NCI-H748 treated with DMSO at 0.1 percent for 48 hours (cell line): ENCODE measurements around the gene TAPBP.
"Not testable (repeated sequence)": the region's sequence is repeated elsewhere in the genome, so short reads cannot be mapped to it uniquely, and the experiment has no call there.

ENCODE experiments used
- DNase-seq: peaks from one replicate; lab custom pipeline; 2025; lab: John Stamatoyannopoulos, UW

TAPBP gene

GRCh38 chr6:33313709-33314514, at the start of gene TAPBP:
TAPBP (minus strand) TSS chr6:33314078; CDS start chr6:33314041, 37 bp downstream.
- peak; percentile 68 for DNase-seq

- not testable (repeated sequence) for DNase-seq
Observed at GRCh38 chr6:33363486-33363885, 49.6 kb upstream of the TAPBP start.

DNA sequence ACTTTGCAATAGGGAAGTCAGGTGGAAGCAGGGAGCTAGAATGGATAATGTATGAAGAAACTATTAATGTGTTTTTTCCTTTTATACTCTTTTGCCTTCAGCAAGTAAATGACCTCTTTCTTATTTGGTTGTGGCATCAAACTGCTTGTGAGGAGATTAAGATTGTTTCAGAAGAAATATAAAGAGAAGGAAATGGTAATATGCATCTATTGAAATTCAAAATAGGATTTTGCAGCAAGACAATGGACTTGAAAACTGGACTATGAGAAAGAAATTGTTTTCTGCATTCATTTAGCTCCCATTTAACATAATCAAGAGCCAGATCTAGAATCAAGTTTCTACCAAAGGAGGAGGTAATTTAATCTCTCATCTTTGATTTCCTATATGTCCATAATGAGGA, 45.5 kb upstream of the TAPBP start:
- DNase-seq, result no peak

- DNase-seq, result not testable (repeated sequence)
Observed at GRCh38 chr6:33357160-33357871, 43.4 kb upstream of the TAPBP start.

GRCh38 chr6:33356295-33356694, 42.4 kb upstream of the TAPBP start:
- no peak for DNase-seq

DNA sequence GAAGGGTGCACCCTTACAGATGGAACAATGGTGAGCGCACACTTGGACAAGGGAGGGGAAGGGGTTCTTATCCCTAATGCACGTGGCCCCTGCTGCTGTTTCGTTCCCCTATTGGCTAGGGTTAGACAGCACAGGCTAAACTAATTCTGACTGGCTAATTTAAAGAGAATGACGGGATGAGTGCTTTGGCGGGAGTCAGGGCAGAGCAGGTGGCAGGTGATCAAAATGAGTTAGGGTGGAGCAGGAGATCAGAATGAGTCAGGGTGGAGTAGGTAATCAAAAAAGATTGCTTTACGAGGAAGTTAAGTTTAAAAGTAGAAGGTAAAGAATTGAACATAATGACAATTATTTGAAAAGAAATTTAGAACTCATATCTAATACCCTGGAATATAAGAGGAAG, 42.0 kb upstream of the TAPBP start:
- not testable (repeated sequence) for DNase-seq

DNA sequence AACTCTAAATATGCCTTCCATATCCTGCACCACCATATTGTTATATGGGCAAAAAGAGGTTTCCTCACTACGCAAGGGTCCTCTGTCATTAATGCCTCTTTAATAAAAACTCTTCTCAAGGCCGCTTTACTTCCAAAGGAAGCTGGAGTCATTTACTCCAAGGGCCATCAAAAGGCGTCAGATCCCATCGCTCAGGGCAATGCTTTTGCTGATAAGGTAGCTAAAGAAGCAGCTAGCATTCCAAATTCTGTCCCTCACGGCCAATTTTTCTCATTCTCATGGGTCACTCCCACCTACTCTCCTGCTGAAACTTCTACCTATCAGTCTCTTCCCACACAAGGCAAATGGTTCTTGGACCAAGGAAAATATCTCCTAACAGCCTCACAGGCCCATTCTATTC, 33.9 kb upstream of the TAPBP start:
- DNase-seq, result no peak

DNA sequence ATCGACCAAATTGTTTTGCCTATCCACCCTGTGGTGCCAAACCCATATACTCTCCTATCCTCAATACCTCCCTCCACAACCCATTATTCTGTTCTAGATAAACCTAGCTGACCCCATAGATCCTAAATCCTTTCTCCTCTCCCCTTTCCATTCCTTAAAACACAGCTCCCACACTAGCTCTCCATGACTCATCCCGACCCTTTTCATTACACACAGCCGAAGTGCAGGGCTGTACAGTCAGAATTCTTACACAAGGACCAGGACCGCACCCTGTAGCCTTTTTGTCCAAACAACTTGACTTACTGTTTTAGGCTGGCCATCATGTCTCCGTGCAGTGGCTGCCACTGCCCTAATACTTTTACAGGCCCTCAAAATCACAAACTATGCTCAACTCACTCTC, 33.1 kb upstream of the TAPBP start:
- DNase-seq, result not testable (repeated sequence)

DNA sequence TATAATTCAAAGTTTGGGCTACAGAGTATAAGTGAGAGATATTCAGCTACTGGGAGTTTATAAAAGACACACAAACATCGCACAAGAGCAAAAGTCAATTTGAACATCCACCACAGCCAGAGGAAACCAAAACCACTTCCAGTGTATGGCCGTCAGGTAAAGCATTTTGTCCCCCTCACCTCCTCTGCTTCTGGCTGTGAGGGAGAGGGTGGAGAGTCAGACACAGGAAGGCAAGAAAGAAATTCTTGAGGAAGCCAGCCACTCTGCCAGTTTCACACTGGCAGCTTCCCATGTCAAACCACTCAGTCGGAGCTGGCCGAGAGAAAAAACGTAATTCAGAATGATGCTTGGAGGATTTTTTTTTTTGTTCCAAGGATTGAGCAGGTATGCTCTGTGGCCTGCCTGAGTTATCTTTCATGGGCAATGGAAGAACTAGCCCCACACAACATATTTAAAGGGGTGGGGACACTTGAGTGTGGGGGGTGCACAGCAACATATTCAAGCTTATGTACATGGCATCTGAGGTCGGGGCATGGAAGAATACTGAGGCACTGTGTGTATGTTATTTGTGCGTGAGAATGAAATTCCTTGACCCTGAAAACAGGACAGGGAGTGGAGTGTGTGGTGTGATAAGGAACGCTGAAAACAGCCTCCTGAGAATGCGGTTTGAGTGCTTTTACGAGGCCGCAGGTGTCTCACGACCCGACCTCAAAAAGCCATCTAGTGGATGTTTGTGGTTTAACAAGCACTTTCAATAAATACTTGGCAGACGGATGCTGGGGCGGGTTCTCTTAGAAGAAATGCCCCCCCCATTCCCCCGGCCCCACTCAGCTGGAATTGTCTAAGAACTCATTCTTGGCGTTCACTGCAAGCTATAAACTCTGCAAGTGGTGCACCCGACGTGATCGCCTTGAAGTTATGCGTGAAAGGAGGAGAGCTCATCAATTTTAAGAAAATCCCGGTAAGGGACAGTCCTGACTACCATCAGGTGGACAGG, 31.1 kb upstream of the TAPBP start:
- peak; percentile 69 for DNase-seq

DNA sequence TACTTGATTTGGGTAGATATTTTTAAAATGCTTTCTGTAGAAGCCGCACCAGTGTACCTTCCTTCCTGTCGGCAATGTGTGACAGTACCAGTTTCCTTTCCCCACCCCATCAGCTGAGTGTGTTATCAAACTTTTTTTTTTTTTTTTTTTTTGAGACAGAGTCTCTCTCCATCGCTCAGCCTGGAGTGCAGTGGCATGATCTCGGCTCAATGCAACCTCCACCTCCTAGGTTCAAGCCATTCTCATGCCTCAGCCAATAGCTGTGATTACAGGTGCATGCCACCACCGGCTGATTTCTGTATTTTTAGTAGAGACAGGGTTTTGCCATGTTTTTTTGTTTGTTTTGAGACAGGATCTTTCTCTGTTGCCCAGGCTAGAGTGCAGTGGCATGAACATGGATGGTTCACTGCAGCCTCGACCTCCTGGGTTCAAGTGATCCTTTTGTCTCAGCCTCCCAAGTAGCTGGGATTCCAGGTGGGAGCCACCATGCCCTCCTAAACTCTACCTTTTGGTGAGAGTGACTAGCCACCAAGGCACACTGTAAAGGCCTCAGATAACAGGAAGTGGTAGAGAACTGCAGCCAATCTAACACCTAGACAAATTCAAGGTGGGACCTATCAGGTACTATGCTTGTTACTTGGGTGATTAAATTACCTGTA, 30.2 kb upstream of the TAPBP start:
- DNase-seq, result no peak

GRCh38 chr6:33343606-33343952, 29.7 kb upstream of the TAPBP start:
- DNase-seq, result not testable (repeated sequence)

DNA sequence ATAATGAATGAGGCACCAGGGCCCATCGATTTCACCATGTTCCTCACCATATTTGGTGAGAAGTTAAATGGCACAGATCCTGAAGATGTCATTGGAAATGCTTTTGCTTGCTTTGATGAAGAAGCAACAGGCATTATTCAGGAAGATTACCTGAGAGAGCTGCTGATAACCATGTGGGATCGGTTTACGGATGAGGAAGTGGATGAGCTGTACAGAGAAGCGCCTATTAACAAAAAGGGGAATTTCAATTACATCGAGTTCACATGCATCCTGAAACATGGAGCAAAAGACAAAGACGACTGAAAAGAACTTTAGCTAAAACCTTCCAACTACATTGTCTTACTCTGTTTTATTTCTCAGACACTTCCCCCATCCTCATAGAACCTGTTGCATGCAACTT, 25.3 kb upstream of the TAPBP start:
- no peak for DNase-seq

DNA sequence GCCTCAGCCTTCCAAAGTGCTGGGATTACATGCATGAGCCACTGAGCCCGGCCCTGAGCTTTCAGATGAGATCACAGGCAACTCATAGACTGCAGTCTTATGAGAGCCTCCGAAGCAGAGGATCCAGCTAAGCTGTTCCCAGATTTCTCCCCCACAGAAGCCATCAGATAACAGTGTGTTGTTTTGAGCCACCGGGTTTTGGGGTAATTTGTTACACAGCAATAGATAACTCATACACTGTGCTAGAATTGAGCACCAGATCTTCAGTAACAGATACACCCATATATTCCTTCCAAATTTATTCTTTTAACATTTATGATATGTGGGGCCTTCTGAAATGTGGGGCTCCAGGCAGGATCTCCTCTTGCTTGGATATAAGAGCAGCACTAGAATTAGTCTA, 22.6 kb upstream of the TAPBP start:
- DNase-seq, result no peak

- no peak for DNase-seq
Observed at GRCh38 chr6:33335916-33336315, 22.0 kb upstream of the TAPBP start.

- DNase-seq, result no peak
Observed at GRCh38 chr6:33333666-33334065, 19.8 kb upstream of the TAPBP start.

- no peak for DNase-seq
Observed at GRCh38 chr6:33330736-33331135, 16.9 kb upstream of the TAPBP start.

- DNase-seq, result no peak
Observed at GRCh38 chr6:33329058-33329457, 15.2 kb upstream of the TAPBP start.

DNA sequence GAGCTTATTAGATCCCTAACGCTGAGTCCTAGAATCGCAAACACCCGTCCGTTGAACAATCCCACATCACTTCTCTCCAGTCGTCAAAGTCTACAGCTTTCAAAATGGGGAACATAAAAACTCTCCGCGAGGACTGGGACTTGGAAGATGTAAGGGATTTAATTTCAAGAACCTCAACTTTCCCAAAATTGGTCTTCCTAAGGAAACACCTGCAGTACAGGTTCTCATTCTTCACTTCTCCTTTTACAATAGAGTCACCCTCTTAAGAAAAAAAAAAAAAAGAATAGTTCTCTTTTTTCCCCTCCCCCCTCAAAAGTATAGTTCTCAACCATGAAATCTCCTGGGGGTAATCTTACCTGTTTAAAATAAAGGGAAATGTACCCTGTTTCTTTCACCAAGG, 10.2 kb upstream of the TAPBP start:
- DNase-seq, result no peak

DNA sequence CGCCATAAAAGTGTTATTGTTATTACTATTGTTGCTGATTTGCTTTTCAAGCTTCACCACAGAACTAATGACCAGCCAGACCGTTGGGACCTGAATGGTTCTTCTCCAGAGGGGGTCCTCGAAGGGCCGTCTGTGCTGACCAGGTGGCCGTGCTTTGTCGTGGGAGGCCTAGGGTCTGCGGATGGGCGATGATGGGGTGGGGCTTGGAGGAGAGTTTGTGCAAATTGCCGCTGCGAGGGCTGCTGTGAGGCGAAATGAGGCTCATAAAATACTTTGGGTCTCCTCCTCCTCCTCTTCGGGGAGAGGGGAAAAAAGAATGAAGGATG, 9.7 kb upstream of the TAPBP start:
- DNase-seq, result peak; percentile 85

DNA sequence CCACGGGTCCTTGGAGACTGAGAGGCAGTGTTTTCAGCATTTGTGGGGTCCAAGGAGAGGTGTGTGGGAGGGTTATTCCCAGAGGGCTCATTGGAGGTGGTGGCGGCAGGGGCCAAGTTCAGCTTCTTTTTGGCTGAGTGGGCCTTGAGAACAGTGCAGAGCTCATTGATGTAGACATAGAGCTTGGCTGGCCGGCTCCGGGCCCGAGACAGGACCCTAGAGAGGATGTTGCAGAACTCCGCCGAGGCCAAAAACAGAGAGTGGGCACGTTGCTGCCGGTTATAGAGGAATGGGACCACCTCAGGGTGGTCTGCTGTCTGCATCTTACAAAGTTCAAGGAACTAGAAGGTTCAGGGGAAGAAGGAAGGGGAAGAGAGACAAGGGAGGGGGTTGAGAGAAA, 7.3 kb upstream of the TAPBP start:
- DNase-seq, result no peak

GRCh38 chr6:33320315-33321181, 6.7 kb upstream of the TAPBP start:
- DNase-seq, result no peak
